Glutamatergic neuron (in vitro differentiated cells): ENCODE data around the gene RHOT2. TPM values are rescaled to one million over a fixed set of nuclear protein-coding genes. Genes with fewer than 3 reads are reported as not detected.

Source experiments
- DNase-seq: peaks from one replicate; pipeline ENCODE4 v3.0.0; 2022
- H3K27ac Mint-ChIP-seq: one replicate; pipeline ENCODE4 v1.8.0; 2020; ENCODE audit warnings: mild to moderate bottlenecking, mixed read lengths, inconsistent platforms; ENCODE audit not compliant: unreplicated experiment
- H3K27me3 Mint-ChIP-seq: one replicate; pipeline ENCODE4 v1.8.0; 2020; ENCODE audit warnings: mild to moderate bottlenecking, moderate library complexity, mixed read lengths, inconsistent platforms; ENCODE audit not compliant: unreplicated experiment
- H3K36me3 Mint-ChIP-seq: one replicate; pipeline ENCODE4 v1.8.0; 2020; ENCODE audit warnings: mild to moderate bottlenecking, mixed read lengths, inconsistent platforms; ENCODE audit not compliant: unreplicated experiment
- H3K4me1 Mint-ChIP-seq: one replicate; pipeline ENCODE4 v1.8.0; 2020; ENCODE audit warnings: mild to moderate bottlenecking, low read depth, mixed read lengths, inconsistent platforms; ENCODE audit not compliant: unreplicated experiment
- H3K4me3 Mint-ChIP-seq: one replicate; pipeline ENCODE4 v1.8.0; 2020; ENCODE audit warnings: mild to moderate bottlenecking, mixed read lengths, inconsistent platforms; ENCODE audit not compliant: unreplicated experiment
- H3K9me3 Mint-ChIP-seq: one replicate; pipeline ENCODE4 v1.8.0; 2020; ENCODE audit warnings: mild to moderate bottlenecking, moderate library complexity, mixed read lengths, inconsistent platforms; ENCODE audit not compliant: unreplicated experiment
- total RNA-seq: library from RNA; stranded (reverse); fragmentation: NEBNext Ultra II Directional; extraction: Animal tissue kit (Norgen Biotek cat#: 25700); gene quantifications from one replicate; pipeline ENCODE4 v1.2.1, GENCODE V29; 2021; ENCODE audit not compliant: unreplicated experiment
- TF ChIP-seq, protein P1 (sequence below): fragments of 200-600 bp; sonication (generic); IDR thresholded peaks from one replicate; pipeline ENCODE4 v1.5.0; 2021; ENCODE audit not compliant: partially characterized antibody, unreplicated experiment

The RHOT2 gene
- total RNA-seq, 1 donor from 2014 or later, result 208 TPM

GRCh38 chr16:635573-636205 is 32.2 kb upstream of the RHOT2 start:
- TF ChIP-seq, protein P1, sequence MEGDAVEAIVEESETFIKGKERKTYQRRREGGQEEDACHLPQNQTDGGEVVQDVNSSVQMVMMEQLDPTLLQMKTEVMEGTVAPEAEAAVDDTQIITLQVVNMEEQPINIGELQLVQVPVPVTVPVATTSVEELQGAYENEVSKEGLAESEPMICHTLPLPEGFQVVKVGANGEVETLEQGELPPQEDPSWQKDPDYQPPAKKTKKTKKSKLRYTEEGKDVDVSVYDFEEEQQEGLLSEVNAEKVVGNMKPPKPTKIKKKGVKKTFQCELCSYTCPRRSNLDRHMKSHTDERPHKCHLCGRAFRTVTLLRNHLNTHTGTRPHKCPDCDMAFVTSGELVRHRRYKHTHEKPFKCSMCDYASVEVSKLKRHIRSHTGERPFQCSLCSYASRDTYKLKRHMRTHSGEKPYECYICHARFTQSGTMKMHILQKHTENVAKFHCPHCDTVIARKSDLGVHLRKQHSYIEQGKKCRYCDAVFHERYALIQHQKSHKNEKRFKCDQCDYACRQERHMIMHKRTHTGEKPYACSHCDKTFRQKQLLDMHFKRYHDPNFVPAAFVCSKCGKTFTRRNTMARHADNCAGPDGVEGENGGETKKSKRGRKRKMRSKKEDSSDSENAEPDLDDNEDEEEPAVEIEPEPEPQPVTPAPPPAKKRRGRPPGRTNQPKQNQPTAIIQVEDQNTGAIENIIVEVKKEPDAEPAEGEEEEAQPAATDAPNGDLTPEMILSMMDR, result no peak
- Mint-ChIP-seq H3K27ac (no peak overlapping the region), H3K4me3 (peak overlapping the region; percentile 49), H3K9me3 (peaks cover 8% of the 10 kb centered on the region), H3K27me3 (peaks cover 10% of the 10 kb centered on the region), H3K4me1 (peaks cover 2% of the 10 kb centered on the region), H3K36me3 (no peaks in the 10 kb centered on the region)
- no peak for DNase-seq

- no peaks in the 10 kb centered on the region for H3K36me3 Mint-ChIP-seq
- TF ChIP-seq, protein P1, result no peak
- peaks cover 2% of the 10 kb centered on the region for H3K4me1 Mint-ChIP-seq
- peaks cover 8% of the 10 kb centered on the region for H3K9me3 Mint-ChIP-seq
- peak; percentile 92 for DNase-seq
- peak within 1 kb of the TSS; percentile 96 for H3K27ac Mint-ChIP-seq
- H3K27me3 Mint-ChIP-seq, result peaks cover 10% of the 10 kb centered on the region
- peak within 1 kb of the TSS; percentile 92 for H3K4me3 Mint-ChIP-seq
Measured at GRCh38 chr16:636206-637080, 31.5 kb upstream of the RHOT2 start, which contains the start of gene METTL26. TSS of gene METTL26 (minus strand) at chr16:636305. CDS start at chr16:636290, 15 bp downstream.

- no peak overlapping the region for H3K27ac Mint-ChIP-seq
Measured at GRCh38 chr16:637081-638018, 30.6 kb upstream of the RHOT2 start.

DNA sequence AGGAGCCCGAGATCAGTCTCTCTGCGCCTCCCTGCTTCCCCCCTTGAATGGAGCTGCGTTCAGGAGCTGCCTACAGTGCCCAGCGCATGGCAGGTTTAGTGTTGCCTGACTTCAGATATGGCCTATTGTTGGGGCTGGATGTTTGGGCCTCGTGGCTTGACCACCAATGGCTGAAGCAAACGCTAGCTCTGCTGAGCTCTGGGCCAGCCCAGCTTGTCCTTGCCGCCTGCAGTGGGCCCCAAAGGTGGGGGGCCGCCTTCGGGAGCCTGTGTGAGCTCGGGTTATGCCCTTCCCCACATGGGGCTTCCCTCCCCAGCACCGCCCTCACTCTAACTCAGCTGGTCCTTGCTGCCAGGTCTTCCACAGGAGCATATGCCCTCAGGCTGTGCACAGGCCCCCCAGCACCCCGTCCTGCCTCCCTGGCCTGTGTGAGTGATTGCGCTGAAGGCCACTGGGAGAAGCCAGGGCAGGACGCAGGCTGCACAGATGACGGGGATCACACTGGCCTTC is 29.8 kb upstream of the RHOT2 start:
- Mint-ChIP-seq H3K4me1 (peaks cover 2% of the 10 kb centered on the region), H3K36me3 (no peaks in the 10 kb centered on the region), H3K27ac (no peak overlapping the region), H3K4me3 (peak overlapping the region; percentile 55), H3K9me3 (peaks cover 8% of the 10 kb centered on the region), H3K27me3 (peaks cover 9% of the 10 kb centered on the region)
- TF ChIP-seq, protein P1, result no peak
- DNase-seq, result no peak

More at GRCh38 chr16:637081-638018, 30.6 kb upstream of the RHOT2 start:
- TF ChIP-seq, protein P1, result no peak
- H3K27me3 Mint-ChIP-seq, result peaks cover 9% of the 10 kb centered on the region
- peaks cover 8% of the 10 kb centered on the region for H3K9me3 Mint-ChIP-seq
- H3K36me3 Mint-ChIP-seq, result no peaks in the 10 kb centered on the region
- peaks cover 2% of the 10 kb centered on the region for H3K4me1 Mint-ChIP-seq
- DNase-seq, result peak; percentile 93
- peak overlapping the region; percentile 55 for H3K4me3 Mint-ChIP-seq
